NOMO-1 treated with dmso at 0.1 percent for 144 hours (cell line): ENCODE measurements around the gene CNST.
"Not testable (repeated sequence)": the region's sequence is repeated elsewhere in the genome, so short reads cannot be mapped to it uniquely, and the experiment has no call there.

ENCODE experiments used
- DNase-seq: peaks from one replicate; lab custom pipeline; 2025; ENCODE audit not compliant: unreplicated experiment; lab: John Stamatoyannopoulos, UW

CNST gene

GRCh38 chr1:246617768-246618167 is 51.5 kb downstream of the CNST start:
- DNase-seq = no peak

GRCh38 chr1:246618240-246618808 is 52.1 kb downstream of the CNST start:
- DNase-seq = no peak

- DNase-seq = no peak
Measured at GRCh38 chr1:246622035-246622652, 55.9 kb downstream of the CNST start.

- no peak for DNase-seq
Measured at GRCh38 chr1:246624091-246624490, 57.8 kb downstream of the CNST start.

- no peak for DNase-seq
Measured at GRCh38 chr1:246629030-246629429, 62.8 kb downstream of the CNST start.

- DNase-seq = no peak
Measured at GRCh38 chr1:246629976-246630375, 63.7 kb downstream of the CNST start.

GRCh38 chr1:246631426-246631825 is 65.2 kb downstream of the CNST start:
- no peak for DNase-seq

GRCh38 chr1:246632281-246633168 is 66.3 kb downstream of the CNST start:
- no peak for DNase-seq

GRCh38 chr1:246634659-246635058 is 68.4 kb downstream of the CNST start:
- DNase-seq = not testable (repeated sequence)

GRCh38 chr1:246638941-246639655 is 72.8 kb downstream of the CNST start:
- DNase-seq = no peak

- DNase-seq = no peak
Measured at GRCh38 chr1:246639732-246640131, 73.5 kb downstream of the CNST start.

GRCh38 chr1:246640747-246641146 is 74.5 kb downstream of the CNST start:
- DNase-seq = no peak

- DNase-seq = no peak
Measured at GRCh38 chr1:246641394-246641793, 75.1 kb downstream of the CNST start.

- no peak for DNase-seq
Measured at GRCh38 chr1:246642719-246643118, 76.5 kb downstream of the CNST start.

GRCh38 chr1:246647113-246647512 is 80.9 kb downstream of the CNST start:
- DNase-seq = no peak

GRCh38 chr1:246647513-246647912 is 81.3 kb downstream of the CNST start:
- DNase-seq = no peak

GRCh38 chr1:246651012-246651695 is 84.9 kb downstream of the CNST start:
- no peak for DNase-seq

GRCh38 chr1:246658567-246658966 is 92.3 kb downstream of the CNST start:
- no peak for DNase-seq

GRCh38 chr1:246659594-246660140 is 93.4 kb downstream of the CNST start:
- DNase-seq = no peak

- DNase-seq = no peak
Measured at GRCh38 chr1:246661451-246661850, 95.2 kb downstream of the CNST start.

GRCh38 chr1:246667773-246668172 is 101.5 kb downstream of the CNST start:
- DNase-seq = no peak
